Stimulated activated CD8-positive, alpha-beta memory T cell treated with anti-CD3 and anti-CD28 coated beads, Interleukin-7, amount 100 ng/mL, for 48 hours (primary cell): ENCODE measurements around the gene NPAT.

ENCODE experiments used
- DNase-seq, 2 donors: peaks; one replicate each; pipeline ENCODE4 v3.0.0-alpha.2; 2020; ENCODE audit warnings: low read depth in 1 of 2; ENCODE audit errors: extremely low read depth in 1 of 2

The NPAT gene

GRCh38 chr11:108222574-108223347 is at the start of gene NPAT, which contains the start of gene ATM:
Gene NPAT (minus strand): TSS chr11:108222638. CDS start chr11:108222536, 102 bp downstream.
Gene ATM (plus strand): TSS chr11:108223067. CDS start chr11:108227625, 4,558 bp downstream.
- DNase-seq: peak; percentile 97 to 98

GRCh38 chr11:108269583-108269982 is 47.1 kb upstream of the NPAT start:
- no peak for DNase-seq

GRCh38 chr11:108253176-108253575 is 30.7 kb upstream of the NPAT start:
- DNase-seq: no peak

- DNase-seq: no peak
Measured at GRCh38 chr11:108246885-108247284, 24.4 kb upstream of the NPAT start.

- no peak for DNase-seq
Measured at GRCh38 chr11:108246308-108246707, 23.9 kb upstream of the NPAT start.

GRCh38 chr11:108242422-108242821 is 20.0 kb upstream of the NPAT start:
- DNase-seq: no peak

- no peak for DNase-seq
Measured at GRCh38 chr11:108241330-108242037, 19.0 kb upstream of the NPAT start.

- DNase-seq: no peak
Measured at GRCh38 chr11:108239076-108239475, 16.6 kb upstream of the NPAT start.

- no peak for DNase-seq
Measured at GRCh38 chr11:108237058-108237481, 14.6 kb upstream of the NPAT start.

GRCh38 chr11:108235633-108236032 is 13.2 kb upstream of the NPAT start:
- DNase-seq: no peak

- no peak for DNase-seq
Measured at GRCh38 chr11:108235192-108235591, 12.8 kb upstream of the NPAT start.

GRCh38 chr11:108233277-108233945 is 11.0 kb upstream of the NPAT start:
- DNase-seq: no peak

GRCh38 chr11:108228251-108228650 is 5.8 kb upstream of the NPAT start:
- DNase-seq: no peak

- DNase-seq: no peak
Measured at GRCh38 chr11:108226036-108226435, 3.6 kb upstream of the NPAT start.

GRCh38 chr11:108224911-108225786 is 2.7 kb upstream of the NPAT start:
- DNase-seq: no peak

GRCh38 chr11:108224366-108224765 is 1.9 kb upstream of the NPAT start:
- DNase-seq: no peak

GRCh38 chr11:108223348-108224149 is 1.1 kb upstream of the NPAT start:
- DNase-seq: no peak

- no peak for DNase-seq
Measured at GRCh38 chr11:108221911-108222573, 396 bp downstream of the NPAT start.

GRCh38 chr11:108221371-108221770 is 1.1 kb downstream of the NPAT start:
- no peak for DNase-seq
